Measurements from ENCODE around the gene OSM.

OSM gene

DNA sequence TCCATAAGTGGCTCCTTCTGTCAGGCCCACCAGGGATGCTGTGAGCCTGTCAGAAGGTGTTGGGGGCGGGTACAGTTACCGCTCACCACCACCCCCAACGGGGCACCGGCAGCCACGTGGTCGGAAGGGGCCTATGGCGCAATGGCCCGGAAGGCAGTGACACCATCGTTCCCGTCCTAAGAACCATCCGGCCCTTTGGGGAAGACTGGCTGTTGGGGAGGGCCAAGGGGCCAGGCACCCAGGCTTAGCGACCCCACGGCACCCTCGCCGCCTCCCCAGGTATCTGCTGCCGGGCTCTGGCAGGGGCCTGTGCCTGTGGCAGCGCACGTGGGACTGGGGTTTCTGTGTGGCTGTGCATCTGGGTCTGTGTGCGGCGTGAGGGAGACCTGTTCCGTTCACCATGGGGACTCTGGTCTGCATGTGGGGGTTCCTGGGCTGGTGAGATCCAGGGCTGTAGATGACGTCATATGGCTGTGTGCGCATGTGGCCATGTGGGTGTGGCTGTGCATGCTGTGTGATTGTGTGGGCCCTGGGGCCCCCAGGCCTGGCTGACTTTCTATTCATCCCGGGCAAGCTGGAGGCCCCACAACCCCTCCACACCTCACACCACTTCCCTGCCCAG, 717 bp downstream of the OSM start:
- H3K36me3 Mint-ChIP-seq = no peaks in the 10 kb centered on the region
- no peaks in the 10 kb centered on the region for H3K9me3 Mint-ChIP-seq (ENCODE audit: low read depth)
- peak overlapping the region; percentile 95 for H3K4me3 Mint-ChIP-seq
- no peaks in the 10 kb centered on the region for H3K27me3 Mint-ChIP-seq
- H3K4me1 Mint-ChIP-seq (ENCODE audit: low read depth) = peaks cover 30% of the 10 kb centered on the region
- peak overlapping the region; percentile 100 for H3K27ac Mint-ChIP-seq

DNA sequence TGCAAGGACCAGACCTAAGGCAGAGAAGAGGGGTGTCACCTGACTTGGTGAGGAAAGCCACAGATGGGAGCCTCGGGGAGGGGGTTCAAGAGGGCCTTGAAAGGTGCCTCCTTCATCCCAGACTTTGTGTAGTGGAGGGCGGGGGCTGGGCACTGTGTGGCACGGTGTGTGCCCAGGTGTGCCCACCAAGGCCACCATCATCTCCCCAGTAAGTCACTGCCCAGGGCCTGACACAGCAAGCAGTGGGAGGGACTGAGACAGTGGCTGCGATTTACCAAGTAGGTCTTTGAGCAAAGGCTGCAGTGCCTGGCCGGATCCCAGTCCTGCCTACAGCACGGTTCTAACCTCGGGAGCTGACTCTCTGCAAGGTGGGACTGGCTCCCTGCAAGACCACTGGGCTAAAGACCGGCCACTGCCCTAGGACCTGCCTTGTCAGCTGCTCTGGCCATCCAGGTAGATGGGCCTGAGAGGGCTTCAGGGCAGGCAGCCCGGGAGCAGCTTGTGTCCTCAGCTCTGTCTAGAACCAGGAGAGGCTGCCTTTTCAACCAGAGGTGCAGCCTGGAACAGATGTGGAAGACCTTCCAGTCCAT, 1.4 kb downstream of the OSM start:
- no peaks in the 10 kb centered on the region for H3K36me3 Mint-ChIP-seq
- peak overlapping the region; percentile 100 for H3K27ac Mint-ChIP-seq
- H3K4me3 Mint-ChIP-seq = peak overlapping the region; percentile 95
- no peaks in the 10 kb centered on the region for H3K27me3 Mint-ChIP-seq
- no peaks in the 10 kb centered on the region for H3K9me3 Mint-ChIP-seq (ENCODE audit: low read depth)
- peaks cover 30% of the 10 kb centered on the region for H3K4me1 Mint-ChIP-seq (ENCODE audit: low read depth)

DNA sequence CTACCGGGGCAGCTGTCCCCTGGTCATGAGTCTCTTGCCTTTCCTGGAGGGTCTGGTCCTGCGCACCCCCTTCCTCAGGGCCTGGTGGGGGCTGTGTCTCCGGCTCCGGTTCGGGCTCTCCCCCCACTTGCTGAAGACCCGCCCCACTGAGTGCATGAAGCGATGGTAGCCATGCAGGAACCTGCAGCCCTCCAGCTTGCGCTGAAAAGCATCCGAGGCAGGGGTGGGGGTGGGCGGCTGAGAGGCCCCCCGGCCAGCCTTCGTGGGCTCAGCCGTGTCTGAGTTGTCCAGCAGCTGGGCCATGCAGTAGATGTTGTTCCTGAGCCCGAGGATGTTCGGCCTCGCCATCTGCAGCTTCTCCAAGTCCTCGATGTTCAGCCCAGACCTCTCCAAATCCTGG, 2.8 kb downstream of the OSM start:
- H3K4me1 Mint-ChIP-seq (ENCODE audit: low read depth) = peaks cover 34% of the 10 kb centered on the region
- H3K36me3 Mint-ChIP-seq = no peaks in the 10 kb centered on the region
- H3K4me3 Mint-ChIP-seq = no peak overlapping the region

DNA sequence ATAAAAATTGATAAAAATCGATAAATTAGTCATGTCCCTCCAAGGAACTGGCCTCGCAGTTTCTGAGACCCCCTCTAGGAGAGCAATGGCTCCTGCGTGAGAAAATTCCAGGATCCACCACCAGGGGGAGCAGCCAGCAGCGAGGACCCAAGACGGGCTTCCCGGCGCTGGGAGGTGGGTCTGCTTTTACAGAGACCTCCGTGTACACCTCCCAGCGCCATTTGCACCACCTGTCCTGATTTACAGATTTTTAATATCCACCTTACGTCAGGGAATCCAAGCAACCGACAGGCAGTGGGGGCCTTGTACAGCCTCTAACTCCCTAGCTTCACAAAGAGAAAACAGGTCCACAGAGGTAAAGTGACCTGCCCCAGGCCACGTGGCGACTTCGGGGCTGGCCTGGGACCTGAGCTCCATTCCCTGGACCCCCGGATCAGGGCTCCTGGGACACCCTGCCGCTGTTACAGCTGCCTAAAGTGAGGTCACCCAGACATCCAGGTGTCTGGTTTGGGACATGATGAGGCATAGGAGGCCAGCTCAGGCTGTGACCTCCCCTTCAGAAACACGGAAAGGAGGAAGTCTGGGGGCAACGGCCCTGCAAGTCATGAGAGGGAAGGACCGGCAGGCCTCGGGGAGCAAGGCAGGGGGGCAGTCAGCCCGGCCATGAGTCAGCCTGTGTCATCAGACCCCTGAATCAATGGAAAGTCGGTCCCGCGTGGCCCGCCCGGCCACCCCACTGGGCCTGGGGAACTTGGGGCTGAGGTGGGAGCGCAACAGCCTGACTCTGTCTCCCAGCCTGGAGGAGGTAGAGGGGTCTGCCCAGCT, 3.5 kb downstream of the OSM start:
- H3K27ac Mint-ChIP-seq = peak overlapping the region; percentile 61
- no peaks in the 10 kb centered on the region for H3K9me3 Mint-ChIP-seq (ENCODE audit: low read depth)
- H3K4me3 Mint-ChIP-seq = peak overlapping the region; percentile 73
- no peaks in the 10 kb centered on the region for H3K27me3 Mint-ChIP-seq
- H3K36me3 Mint-ChIP-seq = no peaks in the 10 kb centered on the region
- peaks cover 30% of the 10 kb centered on the region for H3K4me1 Mint-ChIP-seq (ENCODE audit: low read depth)

More for the DNA sequence above, 2.8 kb downstream of the OSM start:
- Mint-ChIP-seq H3K9me3 (ENCODE audit: low read depth) (no peaks in the 10 kb centered on the region), H3K27ac (no peak overlapping the region), H3K27me3 (no peaks in the 10 kb centered on the region)

DNA sequence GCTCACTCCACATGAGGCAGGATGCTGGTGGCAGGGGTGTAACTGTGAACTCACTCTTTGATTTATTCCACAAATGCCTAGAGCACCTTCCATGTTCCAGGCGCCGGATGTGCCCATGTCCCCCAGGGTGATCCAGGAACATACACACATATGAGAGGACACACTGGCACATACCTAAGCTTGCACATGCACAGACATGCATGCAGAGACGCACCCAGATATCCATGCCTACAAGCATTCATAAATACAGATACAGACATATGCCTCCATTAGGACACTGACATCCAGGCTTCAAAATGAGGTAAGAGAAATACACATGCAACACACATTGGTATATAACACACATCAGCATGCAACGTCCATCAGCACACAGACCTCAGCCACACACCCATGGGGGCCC, 4.5 kb downstream of the OSM start:
- Mint-ChIP-seq H3K27me3 (no peaks in the 10 kb centered on the region), H3K9me3 (ENCODE audit: low read depth) (no peaks in the 10 kb centered on the region), H3K27ac (no peak overlapping the region), H3K36me3 (no peaks in the 10 kb centered on the region), H3K4me1 (ENCODE audit: low read depth) (peaks cover 27% of the 10 kb centered on the region), H3K4me3 (peak overlapping the region; percentile 32)

DNA sequence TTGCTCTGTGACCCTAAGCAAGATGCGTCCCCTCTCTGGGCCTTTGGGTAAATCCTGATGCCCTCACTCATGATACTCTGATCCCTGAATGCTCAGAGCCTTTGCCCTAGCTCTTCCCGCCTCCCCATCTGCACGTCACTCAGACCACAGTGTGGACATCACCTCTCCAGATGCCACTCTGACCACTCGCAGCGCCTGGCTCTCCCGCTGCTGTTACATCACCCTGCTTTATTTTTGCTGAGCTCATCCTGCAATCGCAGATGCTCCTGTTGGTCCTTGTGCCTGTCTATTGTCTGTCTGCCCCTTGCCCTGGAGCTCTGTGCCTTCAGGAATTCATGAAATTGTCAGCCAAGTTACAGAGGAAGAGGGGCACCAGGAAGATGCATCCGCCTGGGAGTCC, 5.5 kb downstream of the OSM start:
- Mint-ChIP-seq H3K27me3 (no peaks in the 10 kb centered on the region), H3K27ac (no peak overlapping the region), H3K9me3 (ENCODE audit: low read depth) (no peaks in the 10 kb centered on the region), H3K4me3 (no peak overlapping the region), H3K36me3 (no peaks in the 10 kb centered on the region), H3K4me1 (ENCODE audit: low read depth) (peaks cover 27% of the 10 kb centered on the region)

DNA sequence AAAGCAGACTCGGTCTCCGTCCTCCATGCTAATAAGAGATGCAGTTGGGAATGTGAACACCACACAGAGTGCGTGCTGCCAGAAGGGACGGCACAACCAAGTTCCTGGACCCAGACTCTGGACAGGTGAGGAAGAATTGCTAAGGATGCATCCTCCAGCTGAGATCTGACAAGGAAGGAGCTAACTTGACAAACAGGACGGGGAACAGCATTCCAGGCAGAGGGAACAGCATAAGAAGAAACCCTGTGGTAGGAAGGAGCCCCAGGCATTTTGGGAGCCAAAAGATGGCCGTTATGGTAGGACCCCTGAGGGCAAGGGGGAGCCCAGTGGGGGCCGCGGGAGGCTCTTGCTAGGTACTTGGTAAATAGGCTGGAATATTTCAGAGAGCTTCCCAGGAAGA, 6.0 kb downstream of the OSM start:
- no peaks in the 10 kb centered on the region for H3K27me3 Mint-ChIP-seq
- no peaks in the 10 kb centered on the region for H3K9me3 Mint-ChIP-seq (ENCODE audit: low read depth)
- peaks cover 25% of the 10 kb centered on the region for H3K4me1 Mint-ChIP-seq (ENCODE audit: low read depth)
- H3K27ac Mint-ChIP-seq = no peak overlapping the region
- H3K4me3 Mint-ChIP-seq = no peak overlapping the region
- no peaks in the 10 kb centered on the region for H3K36me3 Mint-ChIP-seq

DNA sequence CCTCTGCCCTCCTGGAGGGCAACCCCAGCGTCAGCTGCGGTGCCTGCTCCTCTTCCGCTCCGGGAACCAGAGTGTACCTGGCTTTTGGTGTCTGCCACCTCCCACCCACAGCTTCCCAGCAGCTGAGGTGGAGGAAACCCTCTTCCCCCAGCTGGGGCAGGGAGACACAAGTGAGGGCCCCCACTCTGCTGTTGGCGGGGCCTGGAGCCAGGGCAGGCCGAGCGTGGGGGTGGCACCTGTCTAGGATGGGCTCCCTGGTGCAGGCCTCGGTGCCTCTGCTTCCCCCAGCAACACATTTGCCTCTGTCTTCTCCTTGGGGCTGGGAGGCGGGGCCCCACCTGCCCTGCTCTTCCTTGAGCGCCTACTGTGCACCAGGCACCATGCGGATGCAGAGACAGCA, 6.4 kb downstream of the OSM start:
- H3K27me3 Mint-ChIP-seq = no peaks in the 10 kb centered on the region
- H3K4me3 Mint-ChIP-seq = no peak overlapping the region
- no peaks in the 10 kb centered on the region for H3K36me3 Mint-ChIP-seq
- no peaks in the 10 kb centered on the region for H3K9me3 Mint-ChIP-seq (ENCODE audit: low read depth)
- peaks cover 24% of the 10 kb centered on the region for H3K4me1 Mint-ChIP-seq (ENCODE audit: low read depth)
- no peak overlapping the region for H3K27ac Mint-ChIP-seq

DNA sequence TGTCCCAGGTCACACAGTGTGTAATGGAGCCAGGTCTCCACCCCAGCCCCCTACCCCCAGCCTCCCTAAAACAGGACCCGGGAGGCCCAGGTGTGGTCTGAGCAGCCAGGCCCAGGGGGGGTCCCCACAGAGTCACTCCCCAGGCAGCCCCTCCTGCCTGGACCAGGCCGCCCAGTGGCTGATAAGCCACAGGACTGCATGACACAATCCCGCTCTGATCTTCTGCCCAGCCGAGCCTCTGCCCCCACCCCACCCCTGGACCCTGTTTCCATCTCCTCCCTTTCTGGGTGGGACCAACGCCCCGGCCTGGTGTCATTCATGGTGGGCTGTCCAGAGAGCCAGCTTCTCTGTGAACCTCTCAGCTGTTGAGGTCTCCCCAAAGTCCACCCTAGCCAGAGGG, 12.3 kb downstream of the OSM start:
- no peaks in the 10 kb centered on the region for H3K9me3 Mint-ChIP-seq (ENCODE audit: low read depth)
- H3K4me3 Mint-ChIP-seq = no peak overlapping the region
- H3K4me1 Mint-ChIP-seq (ENCODE audit: low read depth) = peaks cover 18% of the 10 kb centered on the region
- no peak overlapping the region for H3K27ac Mint-ChIP-seq
- H3K36me3 Mint-ChIP-seq = no peaks in the 10 kb centered on the region
- H3K27me3 Mint-ChIP-seq = no peaks in the 10 kb centered on the region

DNA sequence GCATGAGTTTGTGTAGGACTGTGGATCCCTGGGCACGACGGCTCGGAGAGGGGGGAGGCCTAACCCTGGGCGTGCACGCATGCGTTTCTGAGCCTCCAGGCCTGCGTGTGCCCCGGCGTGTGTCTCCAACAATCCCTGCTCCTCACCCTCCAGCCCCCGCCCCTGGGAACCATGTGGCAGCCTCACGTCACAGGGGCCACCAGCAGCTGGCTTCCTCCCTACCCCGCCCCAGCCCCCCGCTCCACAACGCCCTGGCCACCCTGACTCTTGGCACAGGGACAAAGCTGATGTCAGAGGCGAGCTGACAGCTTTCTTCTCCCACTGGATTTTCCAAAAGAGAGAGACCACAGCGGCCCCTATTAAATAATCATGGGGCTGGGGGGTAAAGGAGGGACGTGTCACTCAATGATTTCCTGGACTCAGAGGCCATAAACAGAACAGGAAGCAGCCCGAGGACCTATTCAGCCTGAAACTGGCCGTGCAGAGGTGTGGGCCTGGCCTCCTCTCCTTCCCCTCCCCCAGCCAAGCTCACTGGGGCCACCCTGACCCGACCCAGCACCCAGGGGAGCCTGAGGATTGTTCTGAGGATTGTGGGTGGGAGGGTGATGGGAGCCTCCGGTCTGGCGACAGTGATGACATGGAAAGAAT, 13.3 kb downstream of the OSM start:
- H3K4me1 Mint-ChIP-seq (ENCODE audit: low read depth) = peaks cover 22% of the 10 kb centered on the region
- no peak overlapping the region for H3K27ac Mint-ChIP-seq
- no peak overlapping the region for H3K4me3 Mint-ChIP-seq
- no peaks in the 10 kb centered on the region for H3K36me3 Mint-ChIP-seq
- no peaks in the 10 kb centered on the region for H3K9me3 Mint-ChIP-seq (ENCODE audit: low read depth)
- H3K27me3 Mint-ChIP-seq = no peaks in the 10 kb centered on the region

DNA sequence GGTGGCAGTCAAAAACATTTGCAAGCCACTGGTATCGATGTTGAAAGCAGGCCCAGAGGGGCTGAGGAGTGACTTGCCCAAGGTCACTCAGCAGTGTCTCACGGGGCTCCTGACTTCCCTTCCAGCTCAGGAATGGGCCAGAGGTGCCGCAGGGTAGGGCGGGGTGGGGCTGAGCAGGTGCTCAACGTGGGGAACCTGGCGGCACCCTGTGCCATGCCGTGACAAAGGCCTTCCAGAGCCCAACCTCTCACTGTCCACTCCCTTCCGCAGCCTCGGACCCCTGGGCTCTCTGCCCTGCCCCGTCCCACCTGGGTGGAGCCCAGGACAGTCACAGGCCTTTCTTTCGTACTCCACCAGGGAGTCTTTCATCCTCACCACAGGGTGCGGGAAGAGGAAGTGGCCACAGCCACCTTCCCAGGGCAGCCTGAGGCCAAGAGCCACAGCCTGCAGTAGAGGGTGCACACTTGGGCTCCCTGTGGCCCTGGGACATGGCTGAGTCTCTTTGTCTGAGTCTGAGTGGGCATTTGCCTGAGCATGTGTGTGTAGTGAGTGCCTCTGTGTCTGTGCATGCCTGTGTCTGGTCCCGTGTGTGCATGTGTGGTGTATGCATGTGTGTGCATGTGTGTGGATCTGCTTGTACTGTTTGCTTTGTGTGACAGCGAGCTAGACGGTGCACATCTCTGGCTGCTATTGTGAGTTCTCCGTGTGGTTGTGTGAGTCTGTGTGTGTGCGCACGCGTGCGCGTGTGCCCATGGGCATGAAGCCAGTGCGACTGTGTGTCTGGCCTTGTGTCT, 14.0 kb downstream of the OSM start:
- H3K27me3 Mint-ChIP-seq = no peaks in the 10 kb centered on the region
- peaks cover 26% of the 10 kb centered on the region for H3K4me1 Mint-ChIP-seq (ENCODE audit: low read depth)
- no peaks in the 10 kb centered on the region for H3K36me3 Mint-ChIP-seq
- no peaks in the 10 kb centered on the region for H3K9me3 Mint-ChIP-seq (ENCODE audit: low read depth)
- H3K4me3 Mint-ChIP-seq = no peak overlapping the region
- H3K27ac Mint-ChIP-seq = no peak overlapping the region

DNA sequence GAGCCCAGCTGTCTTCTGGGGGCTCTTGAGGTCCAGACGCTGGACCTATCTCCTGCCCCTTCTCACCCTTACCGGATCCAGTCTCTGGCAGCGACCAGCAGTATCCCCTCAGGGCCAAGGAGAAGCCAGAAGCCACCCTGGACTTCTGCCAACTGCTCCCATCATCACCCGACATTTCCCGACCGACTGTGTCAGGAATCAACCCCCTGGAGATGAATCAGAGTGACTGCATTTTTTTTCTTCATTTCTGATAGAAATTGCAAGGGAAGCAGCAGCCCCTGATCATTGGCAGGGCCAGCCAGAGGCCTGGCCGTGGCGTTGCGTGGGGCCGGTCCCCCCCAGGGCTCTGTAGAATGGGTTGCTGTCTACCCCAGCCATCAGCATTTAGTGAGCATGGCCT, 14.9 kb downstream of the OSM start:
- Mint-ChIP-seq H3K27me3 (no peaks in the 10 kb centered on the region), H3K36me3 (no peaks in the 10 kb centered on the region), H3K9me3 (ENCODE audit: low read depth) (no peaks in the 10 kb centered on the region), H3K27ac (no peak overlapping the region), H3K4me3 (no peak overlapping the region), H3K4me1 (ENCODE audit: low read depth) (peaks cover 31% of the 10 kb centered on the region)

DNA sequence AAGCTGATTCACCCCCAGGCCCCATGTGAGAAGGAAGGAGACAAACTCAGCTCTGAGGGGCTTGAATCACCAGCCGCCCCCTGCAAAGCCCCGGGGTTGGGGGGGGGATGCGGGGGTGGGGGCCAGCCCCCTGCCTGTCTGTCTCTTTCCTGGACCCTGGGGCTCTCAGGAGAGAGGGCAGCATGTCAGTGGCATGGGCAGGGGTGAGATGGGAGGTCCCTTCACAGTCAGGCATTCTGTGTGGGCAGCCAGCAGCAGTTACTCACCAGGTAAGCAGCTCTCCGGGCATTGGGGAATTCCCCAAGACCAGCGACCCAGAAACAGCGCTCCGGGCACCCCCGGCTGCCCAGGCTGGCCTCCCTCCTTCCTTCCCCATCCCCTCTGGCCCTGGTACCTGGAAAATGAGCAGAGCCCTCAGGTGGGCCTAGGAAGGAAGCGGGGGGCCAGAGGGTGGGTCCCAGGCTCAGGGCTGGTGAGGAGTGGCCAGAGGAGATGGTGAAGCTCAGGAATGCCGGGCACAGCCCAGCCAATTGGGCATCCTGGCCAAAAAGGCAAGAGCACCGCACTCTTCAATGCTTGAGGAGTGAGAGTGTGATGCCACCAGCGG, 15.9 kb downstream of the OSM start:
- H3K4me1 Mint-ChIP-seq (ENCODE audit: low read depth) = peaks cover 34% of the 10 kb centered on the region
- H3K27ac Mint-ChIP-seq = no peak overlapping the region
- H3K27me3 Mint-ChIP-seq = no peaks in the 10 kb centered on the region

DNA sequence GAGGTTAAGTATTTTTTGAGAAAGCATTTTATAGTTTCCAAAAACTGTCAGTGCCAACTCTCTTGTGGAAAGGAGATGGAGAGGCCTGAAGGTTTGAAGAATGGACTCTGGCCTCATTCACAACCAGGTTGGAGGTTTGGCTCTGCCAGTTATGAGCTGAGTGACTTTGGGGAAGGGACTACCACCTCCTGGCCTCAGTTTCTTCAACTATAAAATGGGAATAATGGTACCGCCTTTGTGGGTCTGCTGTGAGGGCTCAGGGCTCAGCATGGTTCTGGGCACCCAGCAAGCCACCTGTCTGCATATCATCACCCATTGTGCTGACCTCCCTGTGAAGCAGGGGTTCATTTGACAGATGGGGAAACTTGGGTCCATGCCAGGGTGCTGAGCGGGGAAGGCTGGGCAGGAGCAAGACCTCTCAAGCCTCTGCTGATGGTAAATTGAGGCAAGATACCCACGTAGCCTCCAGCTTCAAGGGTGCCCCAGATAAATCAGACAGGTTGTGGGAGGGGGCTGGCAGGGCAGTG, 16.5 kb downstream of the OSM start:
- H3K9me3 Mint-ChIP-seq (ENCODE audit: low read depth) = no peaks in the 10 kb centered on the region
- no peaks in the 10 kb centered on the region for H3K36me3 Mint-ChIP-seq
- no peak overlapping the region for H3K4me3 Mint-ChIP-seq
- peaks cover 36% of the 10 kb centered on the region for H3K4me1 Mint-ChIP-seq (ENCODE audit: low read depth)
- H3K27me3 Mint-ChIP-seq = no peaks in the 10 kb centered on the region
- no peak overlapping the region for H3K27ac Mint-ChIP-seq

More for the DNA sequence above, 15.9 kb downstream of the OSM start:
- H3K9me3 Mint-ChIP-seq (ENCODE audit: low read depth) = no peaks in the 10 kb centered on the region
- H3K36me3 Mint-ChIP-seq = no peaks in the 10 kb centered on the region
- no peak overlapping the region for H3K4me3 Mint-ChIP-seq
